ENCODE results near the gene PSMB2. TPM values are rescaled to one million over a fixed set of nuclear protein-coding genes. Genes with fewer than 3 reads are reported as not detected.

The PSMB2 gene
- total RNA-seq, 1 donor from 2014 or later, result 69.9 TPM

DNA sequence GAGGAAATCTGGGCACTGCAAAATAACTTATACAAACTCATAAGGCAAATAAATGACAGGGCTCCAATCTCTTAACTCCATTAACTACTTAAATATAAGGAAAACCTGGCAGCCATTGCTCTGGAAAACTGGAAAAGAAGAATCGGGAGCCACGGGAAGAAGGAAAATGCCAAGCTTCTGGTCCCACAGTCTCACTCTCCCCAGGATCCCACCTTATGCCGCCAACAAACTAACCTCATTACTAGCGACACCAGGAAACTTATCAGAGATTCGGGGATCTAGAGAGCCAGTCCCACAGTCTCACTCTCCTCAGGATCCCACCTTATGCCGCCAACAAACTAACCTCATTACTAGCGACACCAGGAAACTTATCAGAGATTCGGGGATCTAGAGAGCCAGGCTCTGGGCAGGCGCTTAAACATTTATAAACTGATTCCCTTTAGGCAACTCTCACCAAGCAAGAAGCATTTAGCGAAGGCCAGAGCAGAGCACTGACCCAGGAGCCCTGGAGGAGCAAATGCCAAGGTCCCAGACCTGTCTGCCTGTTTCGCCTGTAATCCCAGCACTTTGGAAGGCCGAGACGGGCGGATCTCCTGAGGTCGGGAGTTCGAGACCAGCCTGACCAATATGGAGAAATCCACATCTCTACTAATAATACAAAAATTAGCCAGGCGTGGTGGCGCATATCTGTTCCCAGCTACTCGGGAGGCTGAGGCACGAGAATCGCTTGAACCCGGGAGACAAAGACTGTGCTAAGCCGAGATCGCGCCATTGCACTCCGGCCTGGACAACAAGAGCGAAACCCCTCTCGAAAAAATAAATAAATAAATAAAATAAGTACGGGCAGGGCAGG is 720 bp downstream of the PSMB2 start:
- Mint-ChIP-seq H3K27me3 (ENCODE audit: unreplicated experiment) (peaks cover 5% of the 10 kb centered on the region), H3K9me3 (ENCODE audit: unreplicated experiment) (no peaks in the 10 kb centered on the region), H3K27ac (ENCODE audit: unreplicated experiment) (peak overlapping the region; percentile 100), H3K4me3 (ENCODE audit: unreplicated experiment) (peak overlapping the region; percentile 100), H3K4me1 (ENCODE audit: unreplicated experiment) (peaks cover 19% of the 10 kb centered on the region), H3K36me3 (ENCODE audit: low read depth, unreplicated experiment) (peaks cover 7% of the 10 kb centered on the region)
- DNase-seq (ENCODE audit: low spot score), result no peak
- TF ChIP-seq, protein P1, sequence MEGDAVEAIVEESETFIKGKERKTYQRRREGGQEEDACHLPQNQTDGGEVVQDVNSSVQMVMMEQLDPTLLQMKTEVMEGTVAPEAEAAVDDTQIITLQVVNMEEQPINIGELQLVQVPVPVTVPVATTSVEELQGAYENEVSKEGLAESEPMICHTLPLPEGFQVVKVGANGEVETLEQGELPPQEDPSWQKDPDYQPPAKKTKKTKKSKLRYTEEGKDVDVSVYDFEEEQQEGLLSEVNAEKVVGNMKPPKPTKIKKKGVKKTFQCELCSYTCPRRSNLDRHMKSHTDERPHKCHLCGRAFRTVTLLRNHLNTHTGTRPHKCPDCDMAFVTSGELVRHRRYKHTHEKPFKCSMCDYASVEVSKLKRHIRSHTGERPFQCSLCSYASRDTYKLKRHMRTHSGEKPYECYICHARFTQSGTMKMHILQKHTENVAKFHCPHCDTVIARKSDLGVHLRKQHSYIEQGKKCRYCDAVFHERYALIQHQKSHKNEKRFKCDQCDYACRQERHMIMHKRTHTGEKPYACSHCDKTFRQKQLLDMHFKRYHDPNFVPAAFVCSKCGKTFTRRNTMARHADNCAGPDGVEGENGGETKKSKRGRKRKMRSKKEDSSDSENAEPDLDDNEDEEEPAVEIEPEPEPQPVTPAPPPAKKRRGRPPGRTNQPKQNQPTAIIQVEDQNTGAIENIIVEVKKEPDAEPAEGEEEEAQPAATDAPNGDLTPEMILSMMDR (IDR thresholded peaks at IDR 0.05; ENCODE audit: unreplicated experiment), result no peak

DNA sequence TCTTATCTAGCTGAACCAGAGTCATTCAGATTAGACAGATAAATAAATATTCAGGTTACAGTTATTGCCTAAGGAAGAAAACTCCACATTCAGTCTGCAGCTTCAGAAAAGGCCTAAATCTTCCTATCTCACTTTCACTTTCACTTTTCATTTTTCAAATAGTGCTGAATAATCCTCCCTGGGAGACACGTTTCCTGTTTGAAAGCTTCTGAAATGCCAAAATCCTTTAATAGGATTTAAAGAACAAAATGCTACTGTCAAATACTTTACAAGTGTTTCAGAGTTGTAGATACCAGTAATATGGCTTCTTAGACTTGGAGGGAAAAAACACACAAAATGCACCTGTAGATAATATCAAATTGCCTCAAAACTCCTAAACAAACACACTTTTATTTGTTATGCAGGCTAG is 3.9 kb downstream of the PSMB2 start:
- H3K27me3 Mint-ChIP-seq (ENCODE audit: unreplicated experiment), result peaks cover 5% of the 10 kb centered on the region
- TF ChIP-seq, protein P1 (IDR thresholded peaks at IDR 0.05; ENCODE audit: unreplicated experiment), result no peak
- no peaks in the 10 kb centered on the region for H3K9me3 Mint-ChIP-seq (ENCODE audit: unreplicated experiment)
- no peak overlapping the region for H3K4me3 Mint-ChIP-seq (ENCODE audit: unreplicated experiment)
- no peak overlapping the region for H3K27ac Mint-ChIP-seq (ENCODE audit: unreplicated experiment)
- peaks cover 19% of the 10 kb centered on the region for H3K4me1 Mint-ChIP-seq (ENCODE audit: unreplicated experiment)
- no peak for DNase-seq (ENCODE audit: low spot score)
- H3K36me3 Mint-ChIP-seq (ENCODE audit: low read depth, unreplicated experiment), result peaks cover 16% of the 10 kb centered on the region

DNA sequence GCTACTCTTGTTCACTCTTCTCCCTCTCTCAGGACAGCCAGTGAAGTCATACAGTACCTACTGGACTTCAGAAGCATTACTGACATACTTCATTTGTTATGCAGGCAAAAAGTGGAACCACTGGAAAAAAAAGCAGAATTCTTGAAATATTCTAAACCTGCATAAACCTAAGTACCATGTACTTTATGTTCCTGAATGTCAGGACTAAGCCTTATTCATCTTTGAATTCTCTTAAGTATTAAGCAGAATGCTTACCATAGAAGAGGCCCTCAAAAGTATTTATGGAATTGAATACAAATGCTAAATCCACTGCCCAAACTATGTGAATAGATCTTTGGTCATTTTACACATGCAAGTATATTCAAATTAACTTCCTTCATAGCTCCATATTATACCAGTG is 7.8 kb downstream of the PSMB2 start:
- Mint-ChIP-seq H3K9me3 (ENCODE audit: unreplicated experiment) (no peaks in the 10 kb centered on the region), H3K27ac (ENCODE audit: unreplicated experiment) (no peak overlapping the region), H3K4me1 (ENCODE audit: unreplicated experiment) (peaks cover 4% of the 10 kb centered on the region), H3K27me3 (ENCODE audit: unreplicated experiment) (no peaks in the 10 kb centered on the region), H3K36me3 (ENCODE audit: low read depth, unreplicated experiment) (peaks cover 16% of the 10 kb centered on the region), H3K4me3 (ENCODE audit: unreplicated experiment) (no peak overlapping the region)
- TF ChIP-seq, protein P1 (IDR thresholded peaks at IDR 0.05; ENCODE audit: unreplicated experiment), result no peak
- DNase-seq (ENCODE audit: low spot score), result no peak

DNA sequence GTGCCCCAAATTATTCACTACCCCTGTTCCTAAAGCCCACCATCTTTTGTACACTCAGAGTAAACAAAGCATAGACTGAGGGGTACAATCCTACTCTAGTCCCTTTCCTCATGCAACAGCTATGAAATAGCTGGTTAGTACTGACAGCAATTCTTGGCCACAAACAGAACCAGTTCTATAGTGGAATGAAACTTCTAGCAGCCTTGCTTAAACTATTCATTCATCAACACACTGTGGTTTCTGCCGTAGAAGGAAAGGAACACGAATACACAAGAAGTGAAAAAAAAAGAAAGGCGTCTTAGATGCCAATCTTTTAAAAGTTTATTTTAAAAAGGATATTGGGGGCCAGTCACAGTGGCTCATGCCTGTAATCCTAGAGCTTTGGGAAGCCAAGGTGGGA is 9.9 kb downstream of the PSMB2 start:
- no peaks in the 10 kb centered on the region for H3K27me3 Mint-ChIP-seq (ENCODE audit: unreplicated experiment)

DNA sequence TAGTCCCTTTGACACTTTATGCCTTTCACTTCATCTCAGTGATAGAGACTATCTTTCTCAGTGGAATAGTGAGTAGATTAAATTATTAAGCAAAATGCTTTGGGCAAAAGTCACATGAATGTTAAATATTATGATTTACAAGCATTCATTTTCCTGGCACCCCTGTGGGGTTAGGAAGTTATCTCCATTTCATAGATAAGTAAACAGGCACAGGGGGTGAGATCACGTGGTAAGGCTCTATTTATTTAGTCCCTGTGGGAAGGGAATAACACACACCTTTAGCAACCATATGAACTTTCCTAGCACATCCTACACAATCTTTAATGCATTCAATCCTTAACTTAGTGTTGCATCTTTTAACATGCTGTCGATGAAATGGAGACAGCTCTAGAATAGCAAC is 12.3 kb downstream of the PSMB2 start:
- peaks cover 13% of the 10 kb centered on the region for H3K36me3 Mint-ChIP-seq (ENCODE audit: low read depth, unreplicated experiment)
- H3K9me3 Mint-ChIP-seq (ENCODE audit: unreplicated experiment), result no peaks in the 10 kb centered on the region
- no peak overlapping the region for H3K27ac Mint-ChIP-seq (ENCODE audit: unreplicated experiment)

More for the DNA sequence above, 9.9 kb downstream of the PSMB2 start:
- Mint-ChIP-seq H3K36me3 (ENCODE audit: low read depth, unreplicated experiment) (peaks cover 15% of the 10 kb centered on the region), H3K27ac (ENCODE audit: unreplicated experiment) (no peak overlapping the region), H3K9me3 (ENCODE audit: unreplicated experiment) (no peaks in the 10 kb centered on the region), H3K4me3 (ENCODE audit: unreplicated experiment) (no peak overlapping the region), H3K4me1 (ENCODE audit: unreplicated experiment) (no peaks in the 10 kb centered on the region)
- DNase-seq (ENCODE audit: low spot score), result no peak
- TF ChIP-seq, protein P1 (IDR thresholded peaks at IDR 0.05; ENCODE audit: unreplicated experiment), result no peak

More for the DNA sequence above, 12.3 kb downstream of the PSMB2 start:
- H3K27me3 Mint-ChIP-seq (ENCODE audit: unreplicated experiment), result no peaks in the 10 kb centered on the region
- no peak for DNase-seq (ENCODE audit: low spot score)
- no peaks in the 10 kb centered on the region for H3K4me1 Mint-ChIP-seq (ENCODE audit: unreplicated experiment)
- H3K4me3 Mint-ChIP-seq (ENCODE audit: unreplicated experiment), result no peak overlapping the region
- TF ChIP-seq, protein P1 (IDR thresholded peaks at IDR 0.05; ENCODE audit: unreplicated experiment), result no peak

Measured in endothelial cell (in vitro differentiated cells).